BJ (cell line): Measurements from ENCODE around the gene RSBN1. TPM values are rescaled to one million over a fixed set of nuclear protein-coding genes. Genes with fewer than 3 reads are reported as not detected.
"Not testable (repeated sequence)": the region's sequence is repeated elsewhere in the genome, so short reads cannot be mapped to it uniquely, and the experiment has no call there.

ENCODE experiments used
- CTCF ChIA-PET: fragments of 350-600 bp; formaldehyde crosslinking; extraction: SDS; loops from one replicate; lab custom pipeline; 2021; ENCODE audit warnings: antibody characterized with exemption, inconsistent platforms; lab: Yijun Ruan, JAX
- POLR2A ChIA-PET: fragments of 300-600 bp; sonication (Branson Sonifier 250); formaldehyde crosslinking; extraction: SDS; loops from one replicate; lab custom pipeline; 2021; ENCODE audit warnings: antibody characterized with exemption; lab: Charles Lee
- DNase-seq: peaks from one replicate; pipeline ENCODE4 v3.0.0-alpha.2; 2011; ENCODE audit warnings: low read depth
- H3K27me3 ChIP-seq: 2 replicates; pipeline ENCODE4 v1.6.0; 2011; ENCODE audit warnings: low read length; ENCODE audit not compliant: control insufficient read depth, insufficient read depth
- H3K36me3 ChIP-seq: 2 replicates; pipeline ENCODE4 v1.5.1; 2011; ENCODE audit warnings: low read length; ENCODE audit not compliant: control insufficient read depth, insufficient read depth
- H3K4me3 ChIP-seq: 2 replicates; pipeline ENCODE4 v1.5.1; 2011; ENCODE audit warnings: low read depth, mild to moderate bottlenecking, control low read depth, low read length
- CTCF ChIP-seq: IDR thresholded peaks from 2 replicates; pipeline ENCODE4 v1.5.1; 2011; ENCODE audit warnings: low read depth, mild to moderate bottlenecking, control low read depth, inconsistent platforms, low read length, moderate library complexity; ENCODE audit not compliant: insufficient read depth
- polyA plus RNA-seq: library from polyadenylated mRNA; depleted of rRNA; stranded (reverse); fragments of >200 nt; gene quantifications from 2 replicates; pipeline ENCODE4 v1.2.3, GENCODE V29; 2011

Gene RSBN1
- polyA plus RNA-seq, 1 experiment = 4.0 TPM

GRCh38 chr1:113760102-113761080 lies 51.9 kb downstream of the RSBN1 start:
- no peaks in the 10 kb centered on the region for H3K36me3 ChIP-seq
- H3K4me3 ChIP-seq = peak overlapping the region; percentile 69; the same call in 1 of the 2 replicates
- ChIA-PET CTCF (interaction anchor here (0.6 to 1.9 kb wide), 3 partner anchors 10 to 32 kb away, joined by 3 to 4 read pairs (median 4); no protein-coding TSS in a partner anchor), POLR2A (interaction anchor here (0.6 to 1.0 kb wide), 4 partner anchors 19 to 370 kb away, joined by 3 to 24 read pairs (median 4); partner anchors contain the start of genes MAGI3 and RSBN1)
- no peaks in the 10 kb centered on the region for H3K27me3 ChIP-seq
- TF ChIP-seq CTCF = no peak
- DNase-seq = no peak

- no peak for TF ChIP-seq CTCF
- ChIA-PET CTCF (interaction anchor here (1.3 to 1.9 kb wide), 2 partner anchors 11 to 21 kb away, joined by 4 read pairs; no protein-coding TSS in a partner anchor), POLR2A (interaction anchor here (0.6 to 1.0 kb wide), 4 partner anchors 20 to 370 kb away, joined by 4 to 24 read pairs (median 4); partner anchors contain the start of genes MAGI3 and RSBN1)
- Histone ChIP-seq H3K27me3 (no peaks in the 10 kb centered on the region), H3K36me3 (no peaks in the 10 kb centered on the region), H3K4me3 (peak within 1 kb of the TSS; percentile 69)
- DNase-seq = no peak
These were observed 52.8 kb downstream of the RSBN1 start, which contains the start of gene PHTF1 for GRCh38 chr1:113759333-113760101. TSS of gene PHTF1 (minus strand) at chr1:113759486. CDS start at chr1:113758703, 783 bp downstream.

GRCh38 chr1:113758631-113759332 lies 53.5 kb downstream of the RSBN1 start:
- Histone ChIP-seq H3K36me3 (no peaks in the 10 kb centered on the region; the same call in none of the 2 replicates), H3K4me3 (peak overlapping the region; percentile 69), H3K27me3 (no peaks in the 10 kb centered on the region)
- CTCF ChIA-PET = no interaction called here
- POLR2A ChIA-PET = interaction anchor here (0.6 to 0.9 kb wide), 2 partner anchors 45 to 46 kb away, joined by 5 to 14 read pairs; no protein-coding TSS in a partner anchor
- DNase-seq = no peak
- no peak for TF ChIP-seq CTCF

GRCh38 chr1:113756461-113756860 lies 55.8 kb downstream of the RSBN1 start:
- no peak for TF ChIP-seq CTCF
- H3K4me3 ChIP-seq = no peak overlapping the region
- no peak for DNase-seq
- no peaks in the 10 kb centered on the region for H3K27me3 ChIP-seq
- POLR2A ChIA-PET = interaction anchor here (0.6 kb wide), 1 partner anchor 603 kb away, joined by 3 read pairs; no protein-coding TSS in a partner anchor
- CTCF ChIA-PET = interaction anchor here (1.3 kb wide), 1 partner anchor 14 kb away, joined by 4 read pairs; no protein-coding TSS in a partner anchor
- no peaks in the 10 kb centered on the region; the same call in none of the 2 replicates for H3K36me3 ChIP-seq

- H3K4me3 ChIP-seq, POLR2A ChIA-PET, H3K27me3 ChIP-seq, H3K36me3 ChIP-seq, CTCF ChIA-PET, DNase-seq: not testable (repeated sequence)
These were observed 58.9 kb downstream of the RSBN1 start for GRCh38 chr1:113753333-113753732.
